Measurements from ENCODE around the gene ELP1. TPM values are rescaled to one million over a fixed set of nuclear protein-coding genes. Genes with fewer than 3 reads are reported as not detected.

The ELP1 gene
- total and polyA plus RNA-seq, 2 of the 4 experiments (the other 2 are of a cell fraction), result 20.0 to 43.2 TPM

DNA sequence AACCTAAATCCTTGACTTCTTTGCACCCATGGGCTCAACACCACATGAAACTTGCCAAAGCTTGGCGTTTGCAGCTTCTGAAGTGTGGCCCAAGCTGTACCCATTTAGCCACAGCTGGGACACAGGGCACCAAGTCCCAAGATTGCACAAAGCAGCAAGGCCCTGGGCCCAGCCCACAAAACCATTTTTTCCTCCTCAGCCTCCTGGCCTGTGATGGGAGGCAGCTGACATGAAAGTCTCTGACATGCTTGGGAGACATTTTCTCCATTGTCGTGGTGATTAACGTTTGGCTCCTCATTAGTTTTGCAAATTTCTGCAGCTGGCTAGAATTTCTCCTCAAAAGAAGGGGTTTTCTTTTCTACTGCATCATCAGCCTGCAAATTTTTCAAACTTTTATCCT lies 110.1 kb downstream of the ELP1 start:
- DNase-seq, result no peak
- H2BK5ac ChIP-seq (ENCODE audit: low read depth, low read length, poor library complexity, severe bottlenecking), result no peak overlapping the region
- H3K23ac ChIP-seq (ENCODE audit: low read depth, low read length), result no peak overlapping the region
- no peak overlapping the region for H2AK5ac ChIP-seq (ENCODE audit: low read depth, low read length)
- no peak overlapping the region for H2AFZ ChIP-seq (replicated peaks; ENCODE audit: low read length, poor library complexity)
- H3K9me1 ChIP-seq (ENCODE audit: insufficient read depth, low read length), result no peaks in the 10 kb centered on the region
- no peak for ATAC-seq (ENCODE audit: low read depth)
- no peak overlapping the region for H3K4ac ChIP-seq (ENCODE audit: low read depth, low read length)
- 0% methylated on average over 1 of the region's 3 CpGs; no CpG with 5 or more reads in 1 of the 2 experiments for whole genome bisulfite sequencing, 2 experiments (ENCODE audit: extremely low coverage in 2 of 2, insufficient read length in 1 of 2)
- no peak overlapping the region for H3K4me2 ChIP-seq (ENCODE audit: low read depth, low read length)
- no peak overlapping the region for H2BK120ac ChIP-seq (ENCODE audit: low read depth, low read length)
- H3K4me3 ChIP-seq (ENCODE audit: insufficient read depth, low read depth, low read length), result no peak overlapping the region
- H4K91ac ChIP-seq (ENCODE audit: insufficient read depth, low read depth, low read length), result no peak overlapping the region
- H3K9me3 ChIP-seq (ENCODE audit: control insufficient read depth, insufficient read depth, low read length), result peaks cover 2% of the 10 kb centered on the region; the same call in 1 of the 2 replicates
- POLR2A ChIA-PET (ENCODE audit: unreplicated experiment), result no interaction called here
- no peak overlapping the region for H3K18ac ChIP-seq (ENCODE audit: low read depth, low read length)
- no peak overlapping the region for H3K9ac ChIP-seq (ENCODE audit: low read depth, low read length)
- no peak overlapping the region for H3K27ac ChIP-seq (ENCODE audit: insufficient read depth, low read length)
- BruUV-seq (replicated peaks), result no TSS peak
- dilution Hi-C loops (cut with HindIII; ENCODE audit: low sequenced_read_pairs, unreplicated experiment) (no loop called here), intact Hi-C loops (cut with micrococcal nuclease) (no loop called here), in situ Hi-C loops (cut with MboI; ENCODE audit: low sequenced_read_pairs) (no loop called here)
- H3K36me3 ChIP-seq (ENCODE audit: control insufficient read depth, insufficient read depth, low read length), result no peaks in the 10 kb centered on the region
- TF ChIP-seq FOS (IDR thresholded peaks at IDR 0.05; ENCODE audit: low read depth, low read length), result no peak
- no peak for TF ChIP-seq CHD1 (IDR thresholded peaks at IDR 0.05; ENCODE audit: low read depth, low read length)
- no peak for TF ChIP-seq RCOR1 (IDR thresholded peaks at IDR 0.05; ENCODE audit: insufficient replicate concordance, low read length)
- no peak for TF ChIP-seq RFX5 (IDR thresholded peaks at IDR 0.05; ENCODE audit: low read depth, low read length)
- no peak for TF ChIP-seq MAFK (IDR thresholded peaks at IDR 0.05; ENCODE audit: low read depth, low read length)
- no peak for TF ChIP-seq RAD21 (IDR thresholded peaks at IDR 0.05; ENCODE audit: low read length)
- no peak overlapping the region for H4K5ac ChIP-seq (ENCODE audit: low read depth, low read length)
- H2BK20ac ChIP-seq (ENCODE audit: low read depth, low read length), result no peak overlapping the region
- H2AK9ac ChIP-seq (replicated peaks; ENCODE audit: low read depth, low read length, poor library complexity), result no peak overlapping the region
- H3K14ac ChIP-seq (replicated peaks; ENCODE audit: low read depth, low read length), result no peak overlapping the region
- H3K4me1 ChIP-seq (ENCODE audit: control insufficient read depth, insufficient read depth, low read length), result no peaks in the 10 kb centered on the region
- no peaks in the 10 kb centered on the region for H3K79me1 ChIP-seq (ENCODE audit: low read depth in 1 of 2, low read length in 2 of 2)
- H4K8ac ChIP-seq (ENCODE audit: low read depth in 2 of 2, low read length in 2 of 2), result no peak overlapping the region
- H4K20me1 ChIP-seq (ENCODE audit: insufficient read depth, low read length), result no peaks in the 10 kb centered on the region
- H3K56ac ChIP-seq (ENCODE audit: extremely low read depth, insufficient read depth, low read length), result no peak overlapping the region
- CTCF ChIA-PET, result no interaction called here
- H2BK15ac ChIP-seq (ENCODE audit: low read depth, low read length), result no peak overlapping the region
- H3K27me3 ChIP-seq (ENCODE audit: control insufficient read depth, insufficient read depth, low read length), result no peaks in the 10 kb centered on the region; the same call in 1 of the 2 replicates

Small RNA genes within 50 kb of the gene (microRNA-seq; reads per million reads assigned to microRNA genes)
- not detected for gene AL359692.1 (ENCODE audit: insufficient read depth, insufficient read length)

Small RNA genes within 50 kb of the gene (small RNA-seq; reads per million reads assigned to genes)
- 0 reads per million in 5 experiments for gene AL359692.1

Other genes with a start within 250 kb of the ELP1 start
- not detected in 2 replicates for gene ACTL7B, start 78.1 kb downstream of the ELP1 start, total RNA-seq (2012; rRNA removed)
- not detected in 2 replicates for gene ACTL7B, start 78.1 kb downstream of the ELP1 start, polyA plus RNA-seq (2012; rRNA removed)
- not detected in 2 replicates for gene ACTL7A, start 71.9 kb downstream of the ELP1 start, total RNA-seq (2012; rRNA removed)
- gene ACTL7A, start 71.9 kb downstream of the ELP1 start, polyA plus RNA-seq (2012; rRNA removed), result not detected in 2 replicates
- gene ABITRAM, start 276 bp upstream of the ELP1 start, total RNA-seq (2012; rRNA removed), result 8.6 TPM in 2 replicates
- gene ABITRAM, start 276 bp upstream of the ELP1 start, polyA plus RNA-seq (2012; rRNA removed), result 8.8 and 10.3 TPM in 2 replicates
- 131 and 186 TPM in 2 replicates for gene CTNNAL1, start 79.4 kb upstream of the ELP1 start, total RNA-seq (2012; rRNA removed)
- 60.4 and 72.3 TPM in 2 replicates for gene CTNNAL1, start 79.4 kb upstream of the ELP1 start, polyA plus RNA-seq (2012; rRNA removed)
- 51.7 and 57.9 TPM in 2 replicates for gene TMEM245, start 185.8 kb upstream of the ELP1 start, total RNA-seq (2012; rRNA removed)
- 21.0 and 24.8 TPM in 2 replicates for gene TMEM245, start 185.8 kb upstream of the ELP1 start, polyA plus RNA-seq (2012; rRNA removed)
- gene FRRS1L, start 233.1 kb upstream of the ELP1 start, total RNA-seq (2012; rRNA removed), result under 0.01 TPM in 1 of 2 replicates, not detected in the other
- 0.05 and 0.06 TPM in 2 replicates for gene FRRS1L, start 233.1 kb upstream of the ELP1 start, polyA plus RNA-seq (2012; rRNA removed)